Natural killer cell (primary cell): ENCODE results near the gene GALNTL6. TPM values are rescaled to one million over a fixed set of nuclear protein-coding genes. Genes with fewer than 3 reads are reported as not detected.

Experiments used
- ATAC-seq, 3 donors: fragments of 150-1000 bp in 2 of 3; fragments of 200-7000 bp in 1 of 3; cut with Tn5 transposase; 1 replicate in 1 of 3; 2 replicates in 2 of 3; pipeline ENCODE4 v1.10.0; 2021; ENCODE audit warnings: mild to moderate bottlenecking in 2 of 3, moderate library complexity in 2 of 3
- DNase-seq, 2 donors: peaks; one replicate each; pipeline versions ENCODE4 v3.0.0 to v3.0.0-alpha.2; 2013 to 2021; ENCODE audit warnings: mixed read lengths in 1 of 2
- H3K27ac ChIP-seq: one replicate; pipeline ENCODE4 v1.5.1; 2013; ENCODE audit warnings: mild to moderate bottlenecking, low read length
- H3K27me3 ChIP-seq: one replicate; pipeline ENCODE4 v1.6.1; 2013; ENCODE audit warnings: low read length; ENCODE audit not compliant: control insufficient read depth, insufficient read depth
- H3K36me3 ChIP-seq: one replicate; pipeline ENCODE4 v1.6.1; 2013; ENCODE audit warnings: low read length; ENCODE audit not compliant: control insufficient read depth, insufficient read depth
- H3K4me1 ChIP-seq: one replicate; pipeline ENCODE4 v1.6.1; 2013; ENCODE audit warnings: low read length; ENCODE audit not compliant: control insufficient read depth, insufficient read depth
- H3K4me3 ChIP-seq: one replicate; pipeline ENCODE4 v1.5.1; 2013; ENCODE audit warnings: low read length
- H3K9me3 ChIP-seq: one replicate; pipeline ENCODE4 v1.6.1; 2013; ENCODE audit warnings: low read length; ENCODE audit not compliant: control insufficient read depth, insufficient read depth
- H3K27ac Mint-ChIP-seq, 2 donors: one replicate each; pipeline ENCODE4 v1.8.0; 2022; ENCODE audit warnings: mild to moderate bottlenecking in 2 of 2, mixed read lengths in 2 of 2, moderate library complexity in 1 of 2
- H3K27me3 Mint-ChIP-seq, 2 donors: one replicate each; pipeline ENCODE4 v1.8.0; 2022; ENCODE audit warnings: low read depth in 2 of 2, mixed read lengths in 2 of 2
- H3K36me3 Mint-ChIP-seq: one replicate; pipeline ENCODE4 v1.8.0; 2022; ENCODE audit warnings: mixed read lengths
- H3K4me1 Mint-ChIP-seq, 2 donors: one replicate each; pipeline ENCODE4 v1.8.0; 2022; ENCODE audit warnings: mixed read lengths in 2 of 2
- H3K4me3 Mint-ChIP-seq: one replicate; pipeline ENCODE4 v1.8.0; 2022; ENCODE audit warnings: mild to moderate bottlenecking, moderate library complexity, mixed read lengths
- H3K9me3 Mint-ChIP-seq, 2 donors: one replicate each; pipeline ENCODE4 v1.8.0; 2022; ENCODE audit warnings: mixed read lengths in 2 of 2
- WGBS: methylation state at CpG from one replicate; pipeline ENCODE4 v1.1.7; 2013; ENCODE audit warnings: missing lambda C conversion rate; ENCODE audit not compliant: insufficient coverage; 5-methylcytosine and 5-hydroxymethylcytosine counted together
- intact Hi-C: fragments of 100-400 bp; cut with micrococcal nuclease; formaldehyde crosslinking; loops from one replicate; pipeline ENCODE4 v1.14.2; 2022
- total RNA-seq, 4 donors: library from RNA; stranded (reverse); fragments of 120-200 nt in 1 of 4; gene quantifications; one replicate each; pipeline versions ENCODE4 v1.2.3 to v1.2.4, GENCODE V29; 2013 to 2022
- TF ChIP-seq, protein P1 (sequence below): fragments of 200-600 bp; IDR thresholded peaks from one replicate; pipeline ENCODE4 v1.8.0; 2022; ENCODE audit warnings: antibody characterized with exemption

GALNTL6 gene
- total RNA-seq, 3 donors from 2014 or later (not counting 1 experiment from before 2014, with no cell fraction given): not detected

DNA sequence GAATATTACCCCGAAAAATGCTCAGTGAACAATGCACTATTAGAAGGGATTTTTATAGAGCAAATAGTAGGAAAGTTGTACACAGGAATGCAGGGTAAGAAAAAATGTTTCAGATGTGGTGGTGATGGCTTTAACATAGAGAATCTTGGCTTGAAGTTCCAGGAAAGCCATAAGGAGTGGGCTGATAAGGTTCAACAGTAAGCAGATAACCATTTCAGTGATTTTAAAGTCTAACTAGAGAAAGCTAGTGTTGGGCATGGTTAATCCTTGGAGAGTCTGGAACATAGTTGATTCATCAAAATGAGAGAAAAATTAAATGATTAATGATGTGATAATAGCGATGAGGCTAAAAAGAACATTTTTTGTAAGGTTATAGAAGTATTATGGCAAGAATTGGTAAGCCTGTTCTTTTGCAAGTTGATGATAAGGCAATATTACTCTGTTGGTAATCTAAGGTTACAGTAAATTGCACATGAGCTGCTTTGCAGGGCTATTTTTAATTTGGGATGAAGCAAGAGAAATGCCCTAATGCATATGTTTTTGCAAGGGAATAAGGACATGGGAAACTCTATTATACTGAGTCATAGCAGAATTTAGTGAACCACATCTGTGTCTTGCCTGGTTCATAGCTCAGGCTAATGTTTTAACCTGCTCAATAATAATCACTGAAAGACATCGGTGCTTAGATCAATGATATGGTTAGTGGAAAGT, 44.3 kb downstream of the GALNTL6 start:
- no peak overlapping the region for H3K4me3 ChIP-seq
- Mint-ChIP-seq H3K4me1 (no peaks in the 10 kb centered on the region), H3K4me3 (no peak overlapping the region), H3K27ac (no peak overlapping the region), H3K9me3 (peaks cover 12 to 14% of the 10 kb centered on the region in 2 donors), H3K27me3 (no peaks in the 10 kb centered on the region), H3K36me3 (no peaks in the 10 kb centered on the region)
- 67% methylated on average over 2 of the region's 3 CpGs for WGBS
- ATAC-seq (no peak), DNase-seq (no peak)
- H3K27me3 ChIP-seq: no peaks in the 10 kb centered on the region
- H3K36me3 ChIP-seq: no peaks in the 10 kb centered on the region
- H3K27ac ChIP-seq: no peak overlapping the region
- TF ChIP-seq, protein P1, sequence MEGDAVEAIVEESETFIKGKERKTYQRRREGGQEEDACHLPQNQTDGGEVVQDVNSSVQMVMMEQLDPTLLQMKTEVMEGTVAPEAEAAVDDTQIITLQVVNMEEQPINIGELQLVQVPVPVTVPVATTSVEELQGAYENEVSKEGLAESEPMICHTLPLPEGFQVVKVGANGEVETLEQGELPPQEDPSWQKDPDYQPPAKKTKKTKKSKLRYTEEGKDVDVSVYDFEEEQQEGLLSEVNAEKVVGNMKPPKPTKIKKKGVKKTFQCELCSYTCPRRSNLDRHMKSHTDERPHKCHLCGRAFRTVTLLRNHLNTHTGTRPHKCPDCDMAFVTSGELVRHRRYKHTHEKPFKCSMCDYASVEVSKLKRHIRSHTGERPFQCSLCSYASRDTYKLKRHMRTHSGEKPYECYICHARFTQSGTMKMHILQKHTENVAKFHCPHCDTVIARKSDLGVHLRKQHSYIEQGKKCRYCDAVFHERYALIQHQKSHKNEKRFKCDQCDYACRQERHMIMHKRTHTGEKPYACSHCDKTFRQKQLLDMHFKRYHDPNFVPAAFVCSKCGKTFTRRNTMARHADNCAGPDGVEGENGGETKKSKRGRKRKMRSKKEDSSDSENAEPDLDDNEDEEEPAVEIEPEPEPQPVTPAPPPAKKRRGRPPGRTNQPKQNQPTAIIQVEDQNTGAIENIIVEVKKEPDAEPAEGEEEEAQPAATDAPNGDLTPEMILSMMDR: no peak
- intact Hi-C loops: no loop called here
- H3K4me1 ChIP-seq: no peaks in the 10 kb centered on the region
- no peaks in the 10 kb centered on the region for H3K9me3 ChIP-seq

DNA sequence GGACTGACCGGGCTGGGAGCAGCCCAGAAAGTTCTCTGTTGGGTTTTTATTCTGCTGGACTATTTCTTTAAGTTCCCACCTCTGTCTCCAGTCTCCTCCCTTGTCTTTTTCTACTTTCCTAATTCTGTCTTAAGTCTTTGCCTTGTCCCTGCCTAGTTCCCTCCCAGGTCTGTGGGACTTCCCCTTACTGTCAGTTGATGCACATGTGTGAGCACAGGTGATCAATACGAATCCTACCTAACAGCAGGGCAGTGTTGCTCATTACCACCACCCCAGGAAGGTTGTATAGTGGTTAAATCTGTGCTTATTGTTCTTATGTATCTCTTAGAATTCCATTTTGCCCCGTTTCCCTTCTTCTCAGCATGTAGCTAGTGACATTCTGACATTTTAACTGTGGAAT, 62.1 kb downstream of the GALNTL6 start:
- no peak overlapping the region for H3K4me3 ChIP-seq
- DNase-seq (no peak), ATAC-seq (no peak)
- no peak overlapping the region for H3K4me3 Mint-ChIP-seq
- H3K27me3 ChIP-seq: no peaks in the 10 kb centered on the region
- H3K27me3 Mint-ChIP-seq: no peaks in the 10 kb centered on the region
- H3K9me3 Mint-ChIP-seq: peaks cover 7 to 17% of the 10 kb centered on the region in 2 donors
- no peak overlapping the region for H3K27ac ChIP-seq
- no peak overlapping the region for H3K27ac Mint-ChIP-seq
- 86% methylated on average over 2 of the region's 3 CpGs for WGBS
- H3K4me1 Mint-ChIP-seq: no peaks in the 10 kb centered on the region
- intact Hi-C loops: no loop called here
- H3K4me1 ChIP-seq: no peaks in the 10 kb centered on the region
- peaks cover 3% of the 10 kb centered on the region for H3K9me3 ChIP-seq
- TF ChIP-seq, protein P1: no peak
- no peaks in the 10 kb centered on the region for H3K36me3 Mint-ChIP-seq
- H3K36me3 ChIP-seq: no peaks in the 10 kb centered on the region

DNA sequence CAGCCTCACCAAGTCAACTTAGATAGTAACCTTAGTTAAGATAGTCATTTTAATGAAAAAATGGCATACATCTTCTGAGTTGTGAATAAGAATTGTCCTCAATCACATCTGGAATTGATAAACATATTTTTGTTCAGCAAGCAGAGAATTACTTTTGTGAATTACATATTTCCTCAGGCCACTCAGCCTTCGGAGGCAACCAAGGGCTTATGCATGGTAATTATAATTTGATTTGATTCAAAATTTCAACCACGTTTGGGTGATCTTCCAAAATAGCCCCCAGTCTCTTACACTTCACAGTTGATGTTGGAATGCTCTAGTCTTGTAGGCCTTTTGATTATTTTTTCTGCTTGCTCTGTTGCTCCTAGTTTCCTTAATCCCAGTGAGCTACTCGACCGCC, 63.4 kb downstream of the GALNTL6 start:
- Mint-ChIP-seq H3K9me3 (peaks cover 9 to 17% of the 10 kb centered on the region in 2 donors), H3K4me1 (no peaks in the 10 kb centered on the region), H3K36me3 (no peaks in the 10 kb centered on the region), H3K4me3 (no peak overlapping the region), H3K27ac (no peak overlapping the region), H3K27me3 (no peaks in the 10 kb centered on the region)
- no peak overlapping the region for H3K4me3 ChIP-seq
- H3K36me3 ChIP-seq: no peaks in the 10 kb centered on the region
- 80% methylated on average over 2 of the region's 4 CpGs for WGBS
- H3K27me3 ChIP-seq: no peaks in the 10 kb centered on the region
- ATAC-seq (no peak), DNase-seq (no peak)
- peaks cover 3% of the 10 kb centered on the region for H3K9me3 ChIP-seq
- TF ChIP-seq, protein P1: no peak
- no peak overlapping the region for H3K27ac ChIP-seq
- H3K4me1 ChIP-seq: no peaks in the 10 kb centered on the region
- intact Hi-C loops: no loop called here

DNA sequence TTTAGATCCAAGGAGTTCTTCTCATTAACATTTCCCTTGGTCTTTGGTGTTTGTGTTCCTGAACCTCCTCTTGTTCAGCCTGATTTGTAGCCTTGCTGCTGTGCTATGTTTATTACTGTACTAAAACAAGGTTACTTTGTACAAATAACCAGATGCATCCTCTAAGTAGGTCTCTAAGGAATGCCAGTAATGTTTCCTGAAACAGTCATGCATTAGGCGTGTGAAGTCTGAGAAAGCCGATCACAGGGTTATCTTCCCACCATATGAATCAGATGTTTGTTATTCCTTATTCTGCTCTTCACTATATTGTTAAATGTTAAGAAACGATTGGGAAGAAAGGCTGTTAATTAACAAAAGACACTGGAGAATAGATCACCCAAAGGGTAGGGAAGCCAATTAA, 66.9 kb downstream of the GALNTL6 start:
- Mint-ChIP-seq H3K4me3 (no peak overlapping the region), H3K36me3 (no peaks in the 10 kb centered on the region), H3K27me3 (no peaks in the 10 kb centered on the region), H3K27ac (no peak overlapping the region), H3K4me1 (no peaks in the 10 kb centered on the region), H3K9me3 (peaks cover 9 to 15% of the 10 kb centered on the region in 2 donors)
- Histone ChIP-seq H3K4me3 (no peak overlapping the region), H3K27me3 (no peaks in the 10 kb centered on the region), H3K27ac (no peak overlapping the region), H3K9me3 (peaks cover 3% of the 10 kb centered on the region), H3K36me3 (no peaks in the 10 kb centered on the region), H3K4me1 (no peaks in the 10 kb centered on the region)
- no peak for DNase-seq
- intact Hi-C loops: no loop called here
- TF ChIP-seq, protein P1: no peak
- no peak for ATAC-seq
- WGBS: 75% methylated on average over 1 of the region's 3 CpGs
